HG02759 (cell line): ENCODE measurements around the gene KLC1.

Experiments
- ATAC-seq: cut with Tn5 transposase; IDR thresholded peaks from one replicate; pipeline ENCODE4 v1.9.1; 2021; ENCODE audit warnings: mild to moderate bottlenecking, moderate library complexity; ENCODE audit not compliant: unreplicated experiment

Gene KLC1

DNA sequence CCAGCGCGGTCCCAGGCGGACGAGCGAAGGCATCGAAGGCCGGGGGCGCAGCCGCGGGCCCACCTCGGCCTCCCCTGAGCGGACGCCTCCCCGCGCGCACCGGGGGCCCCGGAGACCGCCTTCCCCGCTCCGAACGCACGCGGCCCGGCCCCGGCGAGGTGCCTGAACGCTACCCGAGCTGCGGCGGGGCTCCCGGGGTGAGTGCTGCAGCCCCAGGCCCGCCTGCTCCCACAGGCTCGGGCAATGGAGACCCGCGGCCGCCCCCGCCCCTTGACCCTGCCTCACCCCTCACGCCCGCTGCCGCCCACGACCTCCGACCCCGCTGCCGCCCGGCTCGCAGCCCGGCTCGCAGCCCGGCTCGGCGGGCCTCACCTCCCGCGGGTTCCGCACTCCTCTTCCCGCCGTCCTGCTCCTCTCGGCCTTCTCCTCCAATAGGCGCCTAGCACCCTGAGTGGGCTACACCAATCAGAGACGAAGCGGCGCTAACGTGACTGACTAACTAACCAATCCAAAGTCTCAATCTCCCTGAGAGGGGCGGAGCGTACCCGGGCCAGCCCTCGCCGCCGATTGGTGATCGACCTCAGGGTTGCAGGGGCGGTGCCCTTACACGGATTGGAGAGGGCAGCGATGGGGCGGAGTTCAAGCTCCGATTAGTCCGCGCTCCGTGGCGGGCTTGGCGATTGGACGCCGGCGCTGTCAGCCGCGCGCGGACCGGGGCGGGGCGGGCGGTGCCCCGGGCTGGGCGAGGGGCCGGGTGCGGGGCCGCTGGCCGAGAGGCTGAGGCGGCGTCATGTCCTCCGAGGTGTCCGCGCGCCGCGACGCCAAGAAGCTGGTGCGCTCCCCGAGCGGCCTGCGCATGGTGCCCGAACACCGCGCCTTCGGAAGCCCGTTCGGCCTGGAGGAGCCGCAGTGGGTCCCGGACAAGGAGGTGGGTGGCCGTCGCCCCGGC lies 86.3 kb downstream of the KLC1 start, which contains the start of the genes XRCC3 and ZFYVE21:
Gene XRCC3, minus strand, starts transcription at position 400 of the 949 bp plus-strand sequence. CDS start 4,364 bp downstream, outside the sequence.
Gene ZFYVE21, plus strand, starts transcription at position 759 of the 949 bp plus-strand sequence. Its CDS starts 32 bp downstream, at position 791.
- ATAC-seq = peak; percentile 92

DNA sequence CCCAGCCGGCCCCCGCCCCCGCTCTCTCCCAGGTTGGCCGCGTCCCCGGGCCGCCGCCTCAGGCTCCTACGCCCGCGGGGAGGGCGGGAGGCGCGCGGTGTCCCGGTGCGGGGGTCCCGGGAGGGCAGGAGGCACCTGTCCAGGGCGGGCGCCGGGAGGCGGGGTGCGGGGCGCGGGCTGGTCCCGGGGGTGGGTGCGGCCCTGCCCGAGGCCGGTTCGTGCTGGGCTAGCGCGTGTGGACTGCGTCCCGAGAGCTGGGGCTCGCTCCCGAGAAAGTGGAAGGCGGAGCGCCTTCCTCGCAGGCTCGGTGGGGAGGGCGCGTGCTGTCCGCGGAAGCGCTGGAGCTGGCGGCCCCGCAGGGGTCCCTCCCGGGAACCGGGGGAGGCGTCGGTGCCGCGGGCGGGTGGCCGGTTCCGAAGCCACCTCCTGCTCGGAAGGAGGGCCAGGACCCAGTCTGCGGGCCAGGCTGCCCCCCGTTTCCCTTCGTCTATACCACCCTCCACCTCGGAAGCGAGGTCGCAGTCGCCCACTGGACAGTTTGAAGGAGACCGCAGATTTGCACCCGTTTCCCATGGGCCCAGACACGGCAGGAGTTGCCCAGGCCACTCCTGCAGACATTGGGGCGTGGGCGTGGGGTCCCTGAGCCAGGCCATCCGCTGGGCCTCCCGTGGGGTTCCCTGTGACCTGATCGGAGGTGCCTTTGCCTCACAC lies 87.2 kb downstream of the KLC1 start:
- peak; percentile 2 for ATAC-seq

DNA sequence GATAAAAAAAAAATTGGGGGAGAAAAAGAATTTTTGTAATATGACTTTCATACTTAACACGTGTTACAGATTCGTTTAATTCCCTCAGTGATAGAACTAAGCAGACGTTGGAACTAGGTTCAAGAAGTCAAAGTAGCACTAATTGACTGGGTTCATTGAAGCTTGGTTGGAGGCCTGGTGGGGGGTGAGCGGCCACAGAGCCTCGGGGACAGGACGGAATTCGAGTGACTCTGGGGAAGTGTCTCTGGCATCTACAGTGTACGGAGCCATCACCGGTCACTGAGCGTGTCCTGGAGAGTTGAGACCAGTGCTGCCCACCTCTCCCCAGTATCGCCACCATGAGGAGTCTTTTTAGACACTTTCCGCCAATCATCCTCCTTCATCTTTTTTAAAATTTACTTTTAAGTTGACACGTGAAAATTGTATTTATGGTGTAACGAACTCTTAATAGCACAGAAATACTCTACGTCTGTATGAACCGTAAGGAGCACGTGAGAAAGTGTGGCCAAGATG lies 87.9 kb downstream of the KLC1 start:
- no peak for ATAC-seq

DNA sequence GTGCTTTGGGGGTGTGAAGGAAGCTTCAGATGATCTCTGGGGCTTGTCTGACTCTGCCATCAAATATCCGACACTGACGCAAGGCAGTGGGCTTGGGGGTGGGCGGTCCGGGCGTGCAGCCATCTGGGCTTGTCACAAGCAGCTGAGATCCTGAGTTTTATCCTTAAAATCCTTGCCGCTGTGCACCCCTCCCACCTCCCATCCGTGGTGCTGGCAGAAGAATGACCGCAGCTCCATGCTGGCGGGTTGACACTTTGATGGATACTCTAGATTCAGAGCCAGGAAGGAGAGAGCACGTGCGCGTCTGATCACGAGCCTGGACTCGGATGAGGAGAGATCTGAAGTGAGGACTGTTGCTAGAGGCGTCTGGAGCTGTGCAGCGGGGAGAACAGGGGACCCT lies 89.6 kb downstream of the KLC1 start:
- no peak for ATAC-seq

DNA sequence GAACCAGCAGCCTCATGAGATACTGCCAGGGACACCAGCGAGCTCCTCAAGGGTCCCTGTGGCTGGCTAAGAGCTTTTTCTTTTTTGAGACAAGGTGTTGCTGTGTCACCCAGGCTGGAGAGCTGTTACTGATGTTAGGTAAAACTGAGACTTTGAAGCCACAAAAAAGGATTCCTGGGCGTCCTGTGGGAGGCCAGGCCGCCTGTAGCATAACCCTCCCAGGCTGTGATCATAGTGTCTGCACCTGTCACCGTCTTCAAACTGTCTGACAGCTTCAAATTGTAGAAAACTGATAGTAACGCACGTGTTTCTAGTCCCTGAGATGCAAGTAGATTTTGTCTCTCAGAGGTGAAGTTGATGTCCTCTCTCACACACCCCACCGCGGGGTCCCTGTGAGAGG lies 90.7 kb downstream of the KLC1 start:
- no peak for ATAC-seq

DNA sequence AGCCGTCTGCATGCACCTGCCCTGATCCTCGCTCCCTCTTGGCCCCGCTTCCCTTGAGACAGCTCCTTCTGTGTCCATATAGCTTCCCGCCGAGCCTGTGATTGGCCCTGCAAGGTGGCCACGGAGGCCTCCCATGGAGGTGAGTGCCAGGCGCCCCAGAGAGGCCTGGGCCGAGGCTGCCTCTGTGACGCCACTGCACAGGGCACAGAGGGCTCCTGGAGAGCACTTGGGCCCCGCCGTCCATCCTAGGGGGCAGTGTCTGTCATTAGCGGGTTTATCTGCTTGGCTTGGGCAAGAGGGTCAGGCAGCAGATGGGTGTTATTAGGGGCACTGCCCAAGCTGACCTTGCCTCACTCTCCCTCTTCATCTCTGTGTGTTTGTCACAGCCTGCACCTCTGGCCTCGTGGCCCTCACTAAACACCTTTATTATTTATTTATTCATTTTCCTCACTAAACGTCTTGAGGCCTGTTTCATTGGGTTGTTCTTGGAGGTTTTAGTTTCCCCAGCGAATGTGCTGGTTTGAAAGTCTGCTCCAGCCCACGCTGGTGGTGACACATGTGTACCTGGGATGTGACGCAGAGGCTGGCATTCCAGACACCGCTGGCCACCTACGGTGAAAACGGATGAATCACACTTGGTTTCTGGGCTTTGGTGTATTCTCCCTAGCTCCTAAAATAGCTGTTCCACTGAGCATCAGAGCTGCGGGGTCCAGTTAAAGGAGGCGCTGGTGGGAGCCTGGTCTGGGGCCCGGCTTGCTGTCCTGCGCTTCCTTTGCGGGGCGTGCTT lies 92.5 kb downstream of the KLC1 start:
- no peak for ATAC-seq

DNA sequence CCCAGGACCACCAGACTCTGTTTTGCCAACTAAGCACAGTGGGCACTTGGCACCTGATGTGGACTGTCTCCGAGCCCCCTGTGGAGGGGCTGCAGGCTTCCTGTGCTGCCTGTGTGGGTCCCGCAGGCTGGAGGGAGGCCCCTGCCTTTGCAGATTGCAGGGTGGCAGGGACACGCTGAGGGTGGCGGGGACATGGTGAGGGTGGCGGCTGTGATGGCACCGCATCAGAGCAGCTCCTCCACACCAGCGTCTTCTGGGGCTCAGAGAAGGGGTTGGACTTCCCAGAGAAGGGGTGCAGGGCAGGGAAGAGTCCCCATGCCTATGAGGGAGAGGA lies 94.7 kb downstream of the KLC1 start:
- no peak for ATAC-seq

DNA sequence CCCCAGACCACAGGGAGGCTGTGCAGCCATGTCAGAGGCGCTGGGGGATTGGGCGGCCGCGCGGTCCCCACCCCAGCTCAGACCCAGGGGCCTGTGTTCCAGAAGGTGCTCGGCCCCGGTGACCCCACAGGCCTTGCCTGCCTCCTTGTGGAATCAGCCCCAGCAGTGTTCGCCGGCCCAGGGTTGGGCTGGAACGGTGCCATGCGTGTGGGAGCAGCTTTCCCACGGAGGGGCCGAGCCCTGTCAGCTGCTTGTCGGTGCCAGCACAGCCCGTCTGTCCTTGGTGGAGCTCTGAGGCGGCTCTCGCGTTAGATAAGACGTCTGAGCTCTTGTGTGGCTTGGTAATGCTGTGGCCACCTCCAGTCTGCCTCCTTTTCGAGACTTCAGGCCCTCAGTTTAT lies 95.1 kb downstream of the KLC1 start:
- ATAC-seq = no peak

DNA sequence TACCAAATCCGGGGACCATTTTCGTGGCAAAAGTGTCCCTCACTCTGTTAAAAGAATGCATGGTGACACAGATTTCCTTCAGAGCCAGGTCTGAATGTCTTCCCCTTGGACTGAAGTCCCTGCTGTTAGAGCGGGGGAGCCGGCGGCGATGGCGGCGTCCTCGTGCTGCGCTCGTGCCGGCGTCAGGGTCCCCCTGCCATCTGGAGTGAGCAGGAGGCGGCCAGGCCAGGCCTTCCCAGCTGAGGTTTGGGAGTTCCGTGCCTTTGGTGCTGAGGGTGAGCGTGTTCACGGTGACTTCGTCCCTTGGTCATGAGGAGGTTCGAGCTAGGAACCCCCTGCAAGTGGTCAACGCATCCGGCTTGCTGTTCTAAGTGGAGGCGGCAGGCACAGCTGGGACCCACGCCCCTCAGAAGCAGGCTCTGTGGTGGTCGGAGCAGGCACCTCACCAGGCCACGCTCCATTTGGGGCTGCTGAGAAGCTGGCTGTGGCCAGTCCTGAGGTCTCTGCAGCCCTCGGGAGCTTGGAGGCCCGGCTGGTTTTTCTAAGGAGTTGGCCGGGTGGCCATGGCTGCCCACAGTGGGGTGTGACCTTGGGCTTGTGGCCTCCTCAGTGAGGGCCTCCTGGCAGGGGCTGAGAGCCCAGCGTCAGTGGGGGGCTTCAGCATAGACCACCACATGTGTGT lies 96.1 kb downstream of the KLC1 start:
- no peak for ATAC-seq

DNA sequence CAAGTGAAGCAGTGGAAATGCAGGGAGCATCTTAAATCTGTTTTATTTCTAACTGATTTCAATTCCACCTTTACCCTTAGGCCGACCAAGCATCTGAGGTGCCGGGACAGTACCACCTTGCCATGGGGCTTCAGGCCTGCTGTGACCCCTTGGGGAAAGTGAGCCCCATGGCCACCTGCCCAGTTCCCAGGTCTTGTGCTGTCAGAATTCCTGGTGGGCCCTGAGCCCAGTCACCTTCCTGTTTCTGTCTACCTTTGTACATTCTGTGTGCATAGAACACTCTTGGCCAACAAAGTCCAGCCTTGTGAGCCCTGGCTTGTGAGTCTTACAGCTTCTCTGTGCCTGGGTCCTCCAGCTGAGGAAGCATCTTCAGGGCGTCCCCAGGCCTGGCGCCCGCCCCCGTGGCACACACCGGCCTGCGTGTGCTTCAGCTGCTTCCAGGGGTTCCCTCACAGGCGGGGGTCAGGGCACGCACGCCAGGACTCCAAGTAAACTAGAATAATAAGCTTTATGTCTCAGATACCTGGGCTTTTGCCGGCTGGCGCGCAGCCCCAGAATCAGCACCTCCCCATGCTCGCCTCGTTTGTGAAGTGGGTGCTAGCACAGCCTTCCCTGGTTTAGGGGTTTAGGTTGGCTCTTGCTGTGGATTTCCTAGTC lies 96.9 kb downstream of the KLC1 start:
- no peak for ATAC-seq

DNA sequence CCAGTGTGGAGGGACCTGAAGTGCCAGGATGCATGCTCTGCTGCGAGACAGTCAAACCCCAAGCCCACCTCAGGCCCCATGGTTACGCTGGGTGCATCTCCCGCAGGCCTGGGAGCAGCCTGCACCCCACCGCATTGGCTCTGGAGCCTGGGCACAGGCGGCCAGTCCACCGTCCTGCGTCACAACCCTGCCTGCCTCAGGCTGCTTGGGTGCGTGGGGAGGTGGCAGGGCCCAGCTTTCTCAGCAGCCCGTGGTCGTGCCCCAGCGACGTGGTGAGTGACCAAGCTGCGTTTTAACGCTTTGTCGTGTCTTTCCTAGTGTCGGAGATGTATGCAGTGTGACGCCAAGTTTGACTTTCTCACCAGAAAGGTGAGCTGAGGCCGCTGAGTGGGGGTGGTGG lies 97.5 kb downstream of the KLC1 start:
- ATAC-seq = no peak

DNA sequence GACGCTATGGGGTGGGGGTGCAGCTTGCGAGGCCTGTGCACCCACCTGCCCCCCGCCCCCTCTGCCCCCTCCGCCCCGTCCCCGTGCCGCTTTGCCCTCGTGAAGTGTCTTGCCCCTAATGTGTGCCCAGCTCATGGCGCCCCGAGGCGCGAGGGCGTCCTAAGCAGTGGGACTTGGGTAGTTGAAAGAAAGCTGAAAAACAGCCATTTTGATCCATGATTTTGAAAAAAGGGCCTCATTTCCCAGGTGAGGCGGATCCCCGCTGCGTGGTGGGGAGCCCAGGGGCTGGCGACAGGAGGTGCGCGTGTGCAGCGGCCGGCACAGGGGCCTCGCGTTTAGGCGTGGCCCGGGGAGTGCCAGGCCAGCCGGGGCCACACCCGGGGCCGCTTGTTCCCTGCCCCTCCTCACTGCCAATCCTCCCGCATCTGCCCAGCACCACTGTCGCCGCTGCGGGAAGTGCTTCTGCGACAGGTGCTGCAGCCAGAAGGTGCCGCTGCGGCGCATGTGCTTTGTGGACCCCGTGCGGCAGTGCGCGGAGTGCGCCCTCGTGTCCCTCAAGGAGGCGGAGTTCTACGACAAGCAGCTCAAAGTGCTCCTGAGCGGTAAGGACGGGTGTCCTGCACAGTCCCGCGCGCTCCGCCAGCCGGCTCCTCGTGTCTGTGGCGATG lies 98.4 kb downstream of the KLC1 start:
- ATAC-seq = no peak

DNA sequence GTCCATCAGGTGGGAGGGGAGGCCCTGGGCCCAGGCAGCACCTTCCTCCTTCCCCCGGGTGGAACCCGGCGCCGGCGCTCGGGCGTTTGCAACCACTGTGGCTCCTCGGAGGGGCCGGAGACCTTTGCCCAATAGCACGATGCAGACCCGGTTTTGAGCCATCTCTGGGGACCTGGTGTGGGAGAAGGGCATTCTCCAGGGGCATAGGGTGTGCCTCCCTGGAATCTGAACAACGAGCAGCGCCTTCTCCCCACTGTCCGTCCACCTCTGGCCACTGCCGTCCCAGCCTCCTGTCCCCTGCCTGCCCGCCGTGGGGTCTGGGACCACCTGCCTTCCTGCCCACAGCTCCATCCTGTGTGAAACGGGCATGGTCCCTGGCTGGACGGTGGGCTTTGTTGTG lies 99.1 kb downstream of the KLC1 start:
- no peak for ATAC-seq

DNA sequence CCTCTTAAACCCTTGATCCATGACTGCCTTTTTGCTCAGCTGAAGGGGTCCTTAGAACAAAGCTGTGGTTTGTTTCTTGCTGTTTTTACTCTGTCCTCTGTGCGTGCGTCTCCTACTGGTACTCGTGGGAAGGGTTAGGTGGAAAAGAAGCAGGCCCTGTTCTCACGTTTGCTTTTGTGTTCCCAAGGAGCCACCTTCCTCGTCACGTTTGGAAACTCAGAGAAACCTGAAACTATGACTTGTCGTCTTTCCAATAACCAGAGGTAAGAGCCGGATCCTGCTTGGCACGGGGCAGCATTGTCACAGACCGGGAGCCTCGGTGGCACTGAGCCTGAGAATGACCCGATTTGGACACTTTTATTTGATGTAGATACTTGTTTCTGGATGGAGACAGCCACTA lies 99.7 kb downstream of the KLC1 start:
- ATAC-seq = no peak

DNA sequence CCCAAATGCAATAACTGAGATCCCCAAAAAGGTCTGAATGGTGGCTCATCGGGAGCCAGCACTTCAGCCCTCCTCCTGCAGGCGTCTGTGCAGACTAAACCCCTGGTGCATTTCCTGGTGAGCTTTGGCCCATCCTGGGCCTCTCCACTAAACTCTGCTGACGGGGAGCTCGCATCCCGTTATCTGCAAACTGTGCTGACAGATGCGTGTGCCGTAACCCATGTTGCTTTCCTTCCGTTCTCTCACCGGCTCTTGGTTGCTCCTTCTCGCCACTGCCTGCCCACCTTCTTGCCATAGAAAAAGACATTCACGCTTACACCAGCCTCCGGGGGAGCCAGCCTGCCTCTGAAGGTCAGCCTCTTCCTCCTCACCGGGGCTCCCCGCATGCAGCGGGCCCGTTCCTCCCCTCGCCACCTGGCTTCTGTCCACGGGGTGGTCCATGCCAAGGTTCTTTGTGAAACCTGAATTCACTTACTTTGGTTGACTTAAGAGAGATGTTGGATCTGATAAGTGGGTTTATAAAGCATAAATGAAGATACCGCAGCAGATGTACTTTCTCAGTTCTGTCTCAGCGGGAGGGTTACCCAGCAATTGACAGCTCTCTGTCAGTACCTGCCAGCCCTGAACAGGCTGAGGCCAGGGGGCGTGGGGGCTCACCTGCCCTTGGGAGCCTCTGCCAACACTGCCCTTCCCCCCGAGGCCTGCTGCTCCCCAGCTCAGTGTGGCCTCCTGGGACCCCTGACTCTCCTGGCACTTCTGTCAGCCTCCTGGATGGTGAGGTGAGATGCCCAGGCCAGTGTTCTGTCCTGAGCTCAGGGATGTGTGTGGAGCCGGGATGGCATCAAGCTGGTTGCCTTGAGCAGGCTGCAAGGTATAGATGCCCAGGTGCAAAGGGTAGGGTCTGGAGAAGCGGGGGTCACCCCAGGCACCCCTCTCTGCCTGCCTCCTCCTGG lies 100.8 kb downstream of the KLC1 start:
- ATAC-seq = no peak

DNA sequence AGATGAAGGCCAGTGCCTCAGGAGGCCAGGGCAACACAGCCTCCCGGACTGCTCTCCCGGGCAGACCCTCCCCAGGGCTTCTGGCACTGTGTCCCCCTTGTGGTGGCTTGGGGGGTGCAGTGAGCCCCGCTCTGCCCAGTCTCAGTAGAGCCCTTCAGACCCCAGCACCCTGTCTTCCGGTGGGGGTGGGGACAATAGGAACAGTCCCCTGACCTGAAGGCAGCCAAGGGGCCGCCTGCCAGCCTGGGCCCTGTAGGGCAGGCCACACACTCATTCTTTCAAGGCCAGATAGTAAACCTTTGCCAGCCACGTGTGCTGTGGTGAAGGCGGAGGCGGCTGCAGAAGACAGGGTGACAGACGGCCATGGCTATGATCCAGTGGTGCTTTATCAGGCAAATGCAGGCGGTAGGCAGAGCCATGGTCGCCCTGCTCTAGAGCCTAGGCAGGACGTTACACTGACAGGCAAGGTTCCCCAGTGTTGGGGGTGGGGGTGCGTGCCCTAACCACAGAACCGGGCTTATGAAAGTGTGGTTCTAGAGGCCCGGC lies 101.6 kb downstream of the KLC1 start:
- no peak for ATAC-seq

DNA sequence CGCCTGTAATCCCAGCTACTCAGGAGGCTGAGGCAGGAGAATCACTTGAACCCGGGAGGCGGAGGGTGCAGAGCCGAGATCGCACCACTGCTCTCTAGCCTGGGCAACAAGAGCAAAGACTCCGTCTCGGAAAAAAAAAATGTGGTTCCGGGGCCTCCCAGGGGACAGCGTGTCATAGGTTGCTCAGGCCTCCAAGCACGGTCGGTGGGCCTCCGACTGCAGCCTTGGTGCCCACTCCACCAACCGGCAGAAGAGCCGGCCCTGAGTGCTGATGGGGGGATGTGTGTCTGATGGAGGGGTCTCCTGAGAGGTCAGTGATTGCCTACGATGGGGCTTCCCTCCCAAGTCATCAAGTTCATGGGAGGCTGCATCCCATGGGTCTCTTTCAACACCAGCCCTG lies 102.5 kb downstream of the KLC1 start:
- no peak for ATAC-seq
